Gastrocnemius medialis (tissue), 4 donors: ENCODE results near the gene ABTB2. TPM values are rescaled to one million over a fixed set of nuclear protein-coding genes. Genes with fewer than 3 reads are reported as not detected.

Experiments
- ATAC-seq, 2 donors: fragments of 150-250 bp; one replicate each; pipeline ENCODE4 v1.9.1; 2016
- DNase-seq, 2 donors: peaks; one replicate each; pipeline ENCODE4 v3.0.0-alpha.2; 2019
- H3K27ac ChIP-seq, 4 donors: fragments of 200-600 bp; sonication (generic); 1 replicate in 1 of 4; 2 replicates in 3 of 4; pipeline ENCODE4 v1.5.1; 2016 to 2018; ENCODE audit warnings: mild to moderate bottlenecking in 2 of 4, moderate library complexity in 1 of 4
- H3K27me3 ChIP-seq, 3 donors: fragments of 200-600 bp; sonication (generic) in 2 of 3; 1 replicate in 1 of 3; 2 replicates in 2 of 3; pipeline versions ENCODE4 v1.5.1 to v1.6.0; 2016 to 2019; ENCODE audit warnings: mild to moderate bottlenecking in 1 of 3, moderate library complexity in 1 of 3
- H3K36me3 ChIP-seq, 2 donors: fragments of 200-600 bp; sonication (generic) in 1 of 2; one replicate each; pipeline ENCODE4 v1.5.1; 2017 to 2018
- H3K4me1 ChIP-seq, 2 donors: fragments of 200-600 bp; sonication (generic) in 1 of 2; one replicate each; pipeline ENCODE4 v1.5.1; 2016 to 2017; ENCODE audit warnings: mild to moderate bottlenecking in 2 of 2
- H3K4me3 ChIP-seq, 4 donors: fragments of 200-600 bp; sonication (generic) in 3 of 4; 1 replicate in 1 of 4; 2 replicates in 3 of 4; pipeline ENCODE4 v1.5.1; 2016 to 2019; ENCODE audit warnings: mild to moderate bottlenecking in 2 of 4
- H3K9me3 ChIP-seq, 3 donors: fragments of 200-600 bp; sonication (generic) in 2 of 3; 1 replicate in 1 of 3; 2 replicates in 2 of 3; pipeline ENCODE4 v1.5.1; 2016 to 2019
- CTCF ChIP-seq, 5 experiments: fragments of 450-650 bp in 3 of 5; fragments of 200-600 bp in 2 of 5; sonication (generic) in 2 of 5; IDR thresholded peaks in 4 of 5; conservative IDR thresholded peaks in 1 of 5; 1 replicate in 4 of 5; 2 replicates in 1 of 5; pipeline ENCODE4 v1.5.1; 2016 to 2019; ENCODE audit warnings: antibody characterized with exemption in 5 of 5, mild to moderate bottlenecking in 3 of 5, moderate library complexity in 3 of 5
- POLR2A ChIP-seq, 2 donors: fragments of 450-650 bp; IDR thresholded peaks; one replicate each; pipeline ENCODE4 v1.6.1; 2017; ENCODE audit warnings: antibody characterized with exemption in 2 of 2, mild to moderate bottlenecking in 2 of 2, moderate library complexity in 2 of 2
- in situ Hi-C, 4 donors: fragments of 200-750 bp; cut with MboI; loops; one replicate each; pipeline versions ENCODE4 v1.15.0 to v1.8.0; 2017; ENCODE audit warnings: low sequenced_read_pairs in 4 of 4
- intact Hi-C: fragments of 100-400 bp; cut with DNase I; formaldehyde crosslinking; loops from one replicate; pipeline ENCODE4 v1.15.1; 2023; ENCODE audit warnings: low total_unique reads
- total RNA-seq, 4 donors: library from RNA; depleted of rRNA; stranded (reverse); fragments of >200 nt; gene quantifications; one replicate each; pipeline versions ENCODE4 v1.1.0 to v1.2.3, GENCODE V29; 2016

Gene ABTB2
- total RNA-seq, 4 donors from 2014 or later, result 8.8 to 30.7 (median 12.2) TPM

DNA sequence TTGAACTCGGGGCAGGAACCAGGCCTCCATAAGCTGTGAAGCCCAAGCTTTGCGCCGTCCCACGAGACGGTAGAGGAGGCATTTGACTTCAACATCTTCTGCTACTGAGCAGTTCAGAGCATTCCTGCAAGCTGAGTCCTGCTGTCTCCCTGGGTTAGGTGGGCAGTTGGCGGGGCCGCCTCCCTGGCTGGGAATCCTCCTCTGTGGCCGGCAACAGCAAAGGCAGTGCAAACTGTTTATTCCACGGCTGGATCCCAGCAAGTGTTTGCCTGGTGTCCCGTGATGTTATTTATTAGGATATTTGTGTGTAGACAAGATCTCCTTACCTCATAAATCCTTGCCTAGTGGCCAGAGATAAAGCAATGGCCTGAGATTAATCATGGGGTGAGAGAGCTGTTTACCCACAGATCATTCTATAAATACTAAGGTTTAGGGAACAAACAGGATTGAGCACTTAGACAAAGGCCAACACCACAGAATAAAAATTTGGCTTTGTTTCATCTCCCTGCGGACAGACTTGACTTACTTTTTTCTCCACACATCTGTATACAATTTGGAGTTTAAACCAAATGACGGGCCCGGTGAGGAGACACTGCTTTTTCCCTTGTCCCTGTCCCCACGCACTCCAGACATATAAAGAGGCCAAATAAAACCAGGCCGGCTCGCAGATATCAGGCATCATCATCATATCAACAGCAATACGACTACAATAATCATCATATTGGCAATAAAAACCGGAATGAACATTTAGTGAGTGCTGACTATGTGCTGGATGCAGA is 189.0 kb downstream of the ABTB2 start:
- in situ Hi-C loops (loop anchor here in 2 of 4 donors (25.0 kb wide), 1 partner anchor 318 kb away; no protein-coding TSS in a partner anchor), intact Hi-C loops (no loop called here)
- Histone ChIP-seq H3K4me1 (peaks cover 0 to 8% of the 10 kb centered on the region in 2 donors), H3K4me3 (no peak overlapping the region), H3K27ac (peak overlapping the region in 3 of 4 donors; percentile 59 to 67 (median 61)), H3K36me3 (no peaks in the 10 kb centered on the region), H3K9me3 (no peaks in the 10 kb centered on the region), H3K27me3 (no peaks in the 10 kb centered on the region)
- DNase-seq (no peak), ATAC-seq (peak in 1 of 2 donors; percentile 85)
- TF ChIP-seq CTCF (IDR thresholded peaks at IDR 0.05 in 4 of 5, conservative IDR thresholded peaks at IDR 0.05 in 1 of 5), result no peak
- TF ChIP-seq POLR2A (IDR thresholded peaks at IDR 0.05), result no peak

GRCh38 chr11:34167961-34168360 is 189.8 kb downstream of the ABTB2 start:
- Histone ChIP-seq H3K4me3 (no peak overlapping the region), H3K9me3 (no peaks in the 10 kb centered on the region)
- in situ Hi-C loops, result loop anchor here in 2 of 4 donors (25.0 kb wide), 1 partner anchor 319 kb away; no protein-coding TSS in a partner anchor

DNA sequence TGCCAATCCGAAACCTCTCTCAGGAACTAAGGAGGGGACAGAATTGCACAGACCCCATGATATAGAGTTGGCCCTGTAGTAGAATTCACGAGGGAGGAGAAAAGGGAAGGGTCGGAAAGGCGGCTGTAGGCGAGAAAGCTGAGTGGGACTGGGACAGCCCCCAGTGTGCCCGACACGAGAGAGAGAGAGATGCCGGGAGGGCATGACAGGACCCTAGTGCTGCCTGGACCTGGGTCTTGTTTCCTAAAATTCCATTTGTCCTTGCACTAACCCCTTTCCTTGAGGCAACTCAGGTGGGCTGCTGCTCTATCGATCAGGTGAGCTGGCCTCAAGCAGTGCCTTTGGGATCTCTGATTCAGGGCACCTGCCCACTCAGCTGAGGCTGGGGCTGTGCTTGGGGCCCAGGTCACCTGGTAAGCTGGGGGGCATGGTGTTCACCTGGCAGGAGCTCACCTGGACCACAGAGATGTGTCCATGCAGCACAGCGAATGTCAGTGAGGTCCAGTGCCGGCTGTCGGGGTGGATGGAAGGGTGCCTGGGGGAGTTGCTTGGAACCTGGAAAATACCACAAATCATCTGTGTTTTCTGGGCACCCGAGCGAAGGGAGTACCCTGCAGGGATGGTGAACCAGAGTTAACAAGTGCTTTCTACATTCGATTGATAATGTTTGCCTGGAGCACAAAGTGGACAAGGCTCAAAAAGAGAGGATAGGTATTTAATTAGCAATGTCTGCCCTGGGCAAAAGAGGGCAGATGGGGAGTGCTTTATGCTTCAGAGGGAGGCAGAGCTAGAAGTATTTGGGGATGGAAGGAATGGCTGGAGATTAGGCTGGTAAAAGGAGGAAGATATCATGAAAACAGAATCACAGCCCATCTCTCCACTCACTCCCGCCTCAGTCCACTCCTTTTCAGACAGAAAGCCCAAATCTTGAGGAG is 190.7 kb downstream of the ABTB2 start:
- H3K4me3 ChIP-seq, result no peak overlapping the region
- ATAC-seq (no peak), DNase-seq (no peak)
- H3K9me3 ChIP-seq, result no peaks in the 10 kb centered on the region
- no peaks in the 10 kb centered on the region for H3K27me3 ChIP-seq
- intact Hi-C loops, result no loop called here
- peaks cover 0 to 8% of the 10 kb centered on the region in 2 donors for H3K4me1 ChIP-seq
- peaks cover 0 to 5% of the 10 kb centered on the region in 2 donors for H3K36me3 ChIP-seq
- in situ Hi-C loops, result loop anchor here in 2 of 4 donors (25.0 kb wide), 1 partner anchor 320 kb away; no protein-coding TSS in a partner anchor
- TF ChIP-seq CTCF (IDR thresholded peaks at IDR 0.05 in 4 of 5, conservative IDR thresholded peaks at IDR 0.05 in 1 of 5) (no peak), POLR2A (IDR thresholded peaks at IDR 0.05) (no peak)
- H3K27ac ChIP-seq, result no peak overlapping the region

More at GRCh38 chr11:34167961-34168360, 189.8 kb downstream of the ABTB2 start:
- TF ChIP-seq POLR2A (IDR thresholded peaks at IDR 0.05) (no peak), CTCF (IDR thresholded peaks at IDR 0.05 in 4 of 5, conservative IDR thresholded peaks at IDR 0.05 in 1 of 5) (no peak)
- Histone ChIP-seq H3K4me1 (peaks cover 0 to 8% of the 10 kb centered on the region in 2 donors), H3K27ac (peak overlapping the region in 2 of 4 donors; percentile 61 to 67), H3K36me3 (no peaks in the 10 kb centered on the region), H3K27me3 (no peaks in the 10 kb centered on the region)
- peak in 1 of 2 donors; percentile 24 for ATAC-seq
- intact Hi-C loops, result no loop called here
- DNase-seq, result no peak

- Histone ChIP-seq H3K9me3 (no peaks in the 10 kb centered on the region), H3K36me3 (peaks cover 0 to 6% of the 10 kb centered on the region in 2 donors), H3K27ac (no peak overlapping the region), H3K4me1 (peaks cover 0 to 8% of the 10 kb centered on the region in 2 donors), H3K27me3 (no peaks in the 10 kb centered on the region), H3K4me3 (no peak overlapping the region)
- no peak for DNase-seq
- no peak for ATAC-seq
- in situ Hi-C loops, result loop anchor here in 2 of 4 donors (25.0 kb wide), 1 partner anchor 321 kb away; no protein-coding TSS in a partner anchor
- intact Hi-C loops, result no loop called here
- TF ChIP-seq POLR2A (IDR thresholded peaks at IDR 0.05) (no peak), CTCF (IDR thresholded peaks at IDR 0.05 in 4 of 5, conservative IDR thresholded peaks at IDR 0.05 in 1 of 5) (no peak)
Measured at GRCh38 chr11:34165786-34166555, 191.8 kb downstream of the ABTB2 start.
